Endodermal cell (in vitro differentiated cells): ENCODE results near the gene STAMBP. TPM values are rescaled to one million over a fixed set of nuclear protein-coding genes. Genes with fewer than 3 reads are reported as not detected.
"Not testable (repeated sequence)": the region's sequence is repeated elsewhere in the genome, so short reads cannot be mapped to it uniquely, and the experiment has no call there.

Experiments used
- DNase-seq: peaks from one replicate; pipeline ENCODE4 v3.0.0-alpha.2; 2017
- H3K27ac ChIP-seq: 2 replicates; pipeline ENCODE4 v1.5.1; 2013; ENCODE audit warnings: mild to moderate bottlenecking, low read depth, low read length, moderate library complexity
- H3K27me3 ChIP-seq: 2 replicates; pipeline ENCODE4 v1.6.1; 2013; ENCODE audit warnings: mild to moderate bottlenecking, low read length, moderate library complexity; ENCODE audit not compliant: insufficient read depth, control insufficient read depth, poor library complexity, severe bottlenecking
- H3K36me3 ChIP-seq: 2 replicates; pipeline ENCODE4 v1.7.0; 2013; ENCODE audit warnings: mild to moderate bottlenecking, low read length, moderate library complexity; ENCODE audit not compliant: control insufficient read depth, insufficient read depth
- H3K4me1 ChIP-seq: one replicate; pipeline ENCODE4 v1.7.0; 2013; ENCODE audit warnings: low read length; ENCODE audit not compliant: control insufficient read depth, insufficient read depth
- H3K4me3 ChIP-seq: 2 replicates; pipeline ENCODE4 v1.5.1; 2013; ENCODE audit warnings: mild to moderate bottlenecking, low read length, moderate library complexity
- H3K9ac ChIP-seq: 2 replicates; pipeline ENCODE4 v1.6.1; 2013; ENCODE audit warnings: mild to moderate bottlenecking, low read length, moderate library complexity; ENCODE audit not compliant: poor library complexity, severe bottlenecking; ENCODE audit errors: extremely low read depth
- H3K9me3 ChIP-seq: 2 replicates; pipeline ENCODE4 v1.6.1; 2013; ENCODE audit warnings: mild to moderate bottlenecking, low read length, moderate library complexity; ENCODE audit not compliant: control insufficient read depth
- H3K27ac Mint-ChIP-seq: 2 replicates; pipeline ENCODE4 v1.8.0; 2020; ENCODE audit warnings: mixed read lengths
- H3K27me3 Mint-ChIP-seq: 2 replicates; pipeline ENCODE4 v1.8.0; 2021; ENCODE audit warnings: mild to moderate bottlenecking, mixed read lengths; ENCODE audit not compliant: insufficient read depth
- H3K36me3 Mint-ChIP-seq: 2 replicates; pipeline ENCODE4 v1.8.0; 2020; ENCODE audit warnings: low read depth, mixed read lengths
- H3K4me1 Mint-ChIP-seq: 2 replicates; pipeline ENCODE4 v1.8.0; 2020; ENCODE audit warnings: mixed read lengths
- H3K4me3 Mint-ChIP-seq: 2 replicates; pipeline ENCODE4 v1.8.0; 2020; ENCODE audit warnings: mild to moderate bottlenecking, moderate library complexity, mixed read lengths
- H3K9me3 Mint-ChIP-seq: 2 replicates; pipeline ENCODE4 v1.8.0; 2020; ENCODE audit warnings: mild to moderate bottlenecking, mixed read lengths
- WGBS, 2 experiments: methylation state at CpG; one replicate each; pipeline versions ENCODE4 v1.1.5 to v1.1.7; 2013; ENCODE audit warnings: missing lambda C conversion rate in 2 of 2, mixed read lengths in 1 of 2; ENCODE audit not compliant: insufficient coverage in 1 of 2, insufficient read length in 1 of 2; 5-methylcytosine and 5-hydroxymethylcytosine counted together
- total RNA-seq, 2 donors: library from RNA; stranded (reverse); fragmentation: NEBNext Ultra II Directional in 1 of 2; extraction: Animal tissue kit (Norgen Biotek cat#: 25700) in 1 of 2; gene quantifications; 2 replicates in 1 of 2; 3 replicates in 1 of 2; pipeline ENCODE4 v1.2.1, GENCODE V29; 2021
- TF ChIP-seq, protein P1 (sequence below): fragments of 200-600 bp; sonication (generic); conservative IDR thresholded peaks from 2 replicates; pipeline ENCODE4 v1.5.0; 2021; ENCODE audit warnings: antibody characterized with exemption, mild to moderate bottlenecking

STAMBP gene
- total RNA-seq, 2 donors from 2014 or later: 41.6 to 42.4 TPM

DNA sequence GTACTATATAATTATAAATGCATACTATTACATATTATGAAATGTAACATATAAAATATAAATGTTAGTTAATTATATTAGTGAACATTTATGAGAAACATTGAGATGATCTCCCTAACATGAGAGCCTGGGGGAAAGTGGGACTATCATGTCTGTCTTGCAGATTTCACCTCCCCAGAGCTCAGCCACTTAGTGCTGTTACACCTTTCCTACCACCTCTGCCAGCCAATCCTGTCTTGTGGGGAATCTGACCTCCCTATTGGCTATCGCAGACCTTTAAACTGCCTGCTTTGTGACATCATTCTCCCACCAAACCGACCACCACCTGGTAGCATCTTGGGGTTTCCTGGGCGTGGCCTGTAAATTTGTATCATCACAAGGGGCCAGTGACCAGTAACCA, 44.9 kb upstream of the STAMBP start, which contains the start of gene C2orf78:
TSS of gene C2orf78 (plus strand) at position 301 of the 400 bp plus-strand sequence. CDS start 127 bp downstream, outside the sequence.
- not testable (repeated sequence) for H3K4me3 Mint-ChIP-seq, H3K4me1 ChIP-seq, H3K27ac ChIP-seq, H3K9me3 Mint-ChIP-seq, H3K4me3 ChIP-seq, H3K27ac Mint-ChIP-seq, H3K4me1 Mint-ChIP-seq, H3K36me3 ChIP-seq, H3K9ac ChIP-seq, H3K27me3 ChIP-seq, H3K9me3 ChIP-seq, H3K36me3 Mint-ChIP-seq, H3K27me3 Mint-ChIP-seq, DNase-seq
- WGBS, 2 experiments: no CpG with 5 or more reads among the region's 3 CpGs

DNA sequence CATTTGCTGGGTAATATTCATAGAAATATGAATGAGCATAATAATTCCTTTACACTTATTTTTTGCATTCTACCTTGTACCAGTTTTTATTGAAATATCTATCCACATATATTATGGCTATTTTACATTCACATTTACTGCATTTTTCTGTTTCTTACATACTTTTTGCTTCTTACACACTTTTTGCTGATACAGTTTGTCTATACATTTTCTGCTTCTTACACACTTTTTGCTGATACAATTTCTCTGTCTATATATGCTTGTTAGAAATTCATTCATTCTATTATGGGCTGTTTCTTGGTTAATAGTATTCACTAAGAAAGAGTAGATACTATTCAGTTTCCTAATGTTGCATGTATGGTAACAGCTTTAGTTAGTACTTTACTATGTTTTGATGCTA, 16.9 kb upstream of the STAMBP start:
- peaks cover 51% of the 10 kb centered on the region for H3K27me3 Mint-ChIP-seq
- TF ChIP-seq, protein P1, sequence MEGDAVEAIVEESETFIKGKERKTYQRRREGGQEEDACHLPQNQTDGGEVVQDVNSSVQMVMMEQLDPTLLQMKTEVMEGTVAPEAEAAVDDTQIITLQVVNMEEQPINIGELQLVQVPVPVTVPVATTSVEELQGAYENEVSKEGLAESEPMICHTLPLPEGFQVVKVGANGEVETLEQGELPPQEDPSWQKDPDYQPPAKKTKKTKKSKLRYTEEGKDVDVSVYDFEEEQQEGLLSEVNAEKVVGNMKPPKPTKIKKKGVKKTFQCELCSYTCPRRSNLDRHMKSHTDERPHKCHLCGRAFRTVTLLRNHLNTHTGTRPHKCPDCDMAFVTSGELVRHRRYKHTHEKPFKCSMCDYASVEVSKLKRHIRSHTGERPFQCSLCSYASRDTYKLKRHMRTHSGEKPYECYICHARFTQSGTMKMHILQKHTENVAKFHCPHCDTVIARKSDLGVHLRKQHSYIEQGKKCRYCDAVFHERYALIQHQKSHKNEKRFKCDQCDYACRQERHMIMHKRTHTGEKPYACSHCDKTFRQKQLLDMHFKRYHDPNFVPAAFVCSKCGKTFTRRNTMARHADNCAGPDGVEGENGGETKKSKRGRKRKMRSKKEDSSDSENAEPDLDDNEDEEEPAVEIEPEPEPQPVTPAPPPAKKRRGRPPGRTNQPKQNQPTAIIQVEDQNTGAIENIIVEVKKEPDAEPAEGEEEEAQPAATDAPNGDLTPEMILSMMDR: no peak
- no peaks in the 10 kb centered on the region for H3K9me3 ChIP-seq
- no peaks in the 10 kb centered on the region for H3K4me1 ChIP-seq
- H3K27me3 ChIP-seq: peaks cover 56% of the 10 kb centered on the region
- no peak overlapping the region for H3K27ac ChIP-seq
- DNase-seq: no peak
- no peak overlapping the region for H3K9ac ChIP-seq
- H3K36me3 ChIP-seq: no peaks in the 10 kb centered on the region
- H3K4me1 Mint-ChIP-seq: no peaks in the 10 kb centered on the region
- H3K4me3 ChIP-seq: no peak overlapping the region
- no peak overlapping the region for H3K4me3 Mint-ChIP-seq
- no peaks in the 10 kb centered on the region for H3K9me3 Mint-ChIP-seq
- H3K27ac Mint-ChIP-seq: no peak overlapping the region
- no peaks in the 10 kb centered on the region for H3K36me3 Mint-ChIP-seq

DNA sequence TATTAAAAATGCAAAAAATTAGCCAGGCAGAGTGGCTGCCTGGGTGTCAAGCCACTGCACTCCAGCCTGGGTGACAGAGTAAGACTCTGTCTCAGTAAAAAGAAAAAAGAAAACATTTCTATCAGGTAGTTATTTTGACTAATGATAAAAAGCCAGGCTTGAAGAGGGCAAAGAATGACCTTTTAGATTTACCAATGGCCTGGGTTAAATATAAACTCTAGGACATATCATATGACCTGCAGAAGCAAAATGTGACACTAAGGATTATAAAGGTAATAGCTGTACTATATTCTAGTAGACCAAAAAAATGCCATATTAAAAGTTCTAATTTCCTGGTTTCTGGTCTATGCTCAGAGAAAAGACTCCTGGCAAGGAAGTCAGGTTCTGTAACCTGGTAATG, 16.1 kb upstream of the STAMBP start:
- Histone ChIP-seq H3K9me3 (no peaks in the 10 kb centered on the region), H3K27me3 (peaks cover 56% of the 10 kb centered on the region), H3K27ac (no peak overlapping the region), H3K4me1 (no peaks in the 10 kb centered on the region), H3K4me3 (no peak overlapping the region), H3K36me3 (no peaks in the 10 kb centered on the region), H3K9ac (no peak overlapping the region)
- no peak overlapping the region for H3K4me3 Mint-ChIP-seq
- no peaks in the 10 kb centered on the region for H3K4me1 Mint-ChIP-seq
- TF ChIP-seq, protein P1: no peak
- H3K9me3 Mint-ChIP-seq: no peaks in the 10 kb centered on the region
- no peak for DNase-seq
- H3K27me3 Mint-ChIP-seq: peaks cover 51% of the 10 kb centered on the region
- no peaks in the 10 kb centered on the region for H3K36me3 Mint-ChIP-seq
- H3K27ac Mint-ChIP-seq: no peak overlapping the region

DNA sequence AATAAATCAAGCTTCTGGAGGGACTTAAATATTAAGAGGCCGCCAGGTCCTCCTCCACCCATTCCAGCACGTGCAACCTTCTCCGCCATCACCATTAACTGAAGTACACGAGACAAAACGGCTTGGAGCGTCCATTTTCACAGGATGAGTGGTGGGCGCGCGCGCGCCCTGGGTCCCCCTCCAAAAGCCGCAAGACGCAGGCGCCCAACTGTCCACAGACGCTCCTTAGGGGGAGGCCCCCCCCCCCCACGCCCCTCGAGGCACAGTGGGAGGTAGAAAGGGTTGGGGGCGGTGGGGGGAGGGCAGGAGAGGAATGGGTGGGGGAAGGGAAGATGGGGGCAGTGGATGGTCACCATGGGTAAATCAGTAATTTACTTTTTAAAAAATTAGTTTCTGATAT, 10.5 kb upstream of the STAMBP start:
- no peaks in the 10 kb centered on the region for H3K36me3 Mint-ChIP-seq
- H3K9me3 ChIP-seq: no peaks in the 10 kb centered on the region
- H3K4me1 ChIP-seq: no peaks in the 10 kb centered on the region
- H3K27me3 ChIP-seq: peaks cover 59% of the 10 kb centered on the region
- H3K27ac Mint-ChIP-seq: no peak overlapping the region
- no peaks in the 10 kb centered on the region for H3K9me3 Mint-ChIP-seq
- no peak overlapping the region for H3K9ac ChIP-seq
- H3K27ac ChIP-seq: no peak overlapping the region
- TF ChIP-seq, protein P1: no peak
- H3K4me3 Mint-ChIP-seq: no peak overlapping the region
- no peaks in the 10 kb centered on the region for H3K36me3 ChIP-seq
- no peak for DNase-seq
- H3K27me3 Mint-ChIP-seq: peaks cover 44% of the 10 kb centered on the region
- no peak overlapping the region for H3K4me3 ChIP-seq
- WGBS, 2 experiments: 92 to 95% methylated on average over 4 to 14 of the region's 18 CpGs
- H3K4me1 Mint-ChIP-seq: no peaks in the 10 kb centered on the region
